AG04450 (cell line): ENCODE results near the gene PLSCR3. TPM values are rescaled to one million over a fixed set of nuclear protein-coding genes. Genes with fewer than 3 reads are reported as not detected.

Experiments
- CTCF ChIA-PET: fragments of 300-600, 350-600 bp; formaldehyde crosslinking; extraction: SDS; loops from one replicate; lab custom pipeline; 2022; ENCODE audit warnings: antibody characterized with exemption, inconsistent platforms; lab: Charles Lee
- POLR2A ChIA-PET: fragments of 350-600 bp; formaldehyde crosslinking; extraction: SDS; loops from one replicate; lab custom pipeline; 2021; ENCODE audit warnings: antibody characterized with exemption, inconsistent platforms; lab: Yijun Ruan, JAX
- DNase-seq: peaks from one replicate; pipeline ENCODE4 v3.0.0-alpha.2; 2011; ENCODE audit warnings: low read depth, low spot score
- H3K27ac ChIP-seq: one replicate; pipeline ENCODE4 v1.5.1; 2012; ENCODE audit warnings: low read depth, low read length, control low read depth
- H3K27me3 ChIP-seq: one replicate; pipeline ENCODE4 v1.6.0; 2012; ENCODE audit warnings: low read length; ENCODE audit not compliant: control insufficient read depth, insufficient read depth
- H3K4me3 ChIP-seq: 2 replicates; pipeline ENCODE4 v1.5.1; 2011; ENCODE audit warnings: mild to moderate bottlenecking, low read depth, low read length, control low read depth
- H3K9me3 ChIP-seq: 2 replicates; pipeline ENCODE4 v1.5.1; 2012; ENCODE audit warnings: low read length; ENCODE audit not compliant: control insufficient read depth, insufficient read depth
- CTCF ChIP-seq: IDR thresholded peaks from 2 replicates; pipeline ENCODE4 v1.5.1; 2011; ENCODE audit warnings: low read depth, low read length, control low read depth, inconsistent platforms
- polyA plus RNA-seq: library from polyadenylated mRNA; depleted of rRNA; stranded (reverse); fragments of >200 nt; gene quantifications from 2 replicates; pipeline ENCODE4 v1.2.3, GENCODE V29; 2011; rRNA removed

The PLSCR3 gene
- polyA plus RNA-seq, 1 experiment = 35.2 TPM

- peaks cover 7% of the 10 kb centered on the region for H3K27me3 ChIP-seq
- ChIA-PET CTCF (interaction anchor here (1.0 kb wide), 1 partner anchor 46 kb away, joined by 3 read pairs; no protein-coding TSS in a partner anchor), POLR2A (interaction anchor here (1.9 kb wide), 1 partner anchor 14 kb away, joined by 5 read pairs; the partner anchor contains the start of gene NEURL4)
- no peaks in the 10 kb centered on the region; the same call in 1 of the 2 replicates for H3K9me3 ChIP-seq
- H3K27ac ChIP-seq = no peak overlapping the region
- no peak for DNase-seq
- H3K4me3 ChIP-seq = no peak overlapping the region
- no peak for TF ChIP-seq CTCF
Measured at GRCh38 chr17:7343250-7343649, 51.1 kb downstream of the PLSCR3 start.

GRCh38 chr17:7341842-7342241, 52.5 kb downstream of the PLSCR3 start:
- no peak for DNase-seq
- no peak overlapping the region for H3K27ac ChIP-seq
- no peaks in the 10 kb centered on the region; the same call in 1 of the 2 replicates for H3K9me3 ChIP-seq
- TF ChIP-seq CTCF = no peak
- ChIA-PET POLR2A (interaction anchor here (1.9 kb wide), 1 partner anchor 12 kb away, joined by 5 read pairs; the partner anchor contains the start of gene NEURL4), CTCF (interaction anchor here (1.1 kb wide), 1 partner anchor 17 kb away, joined by 3 read pairs; no protein-coding TSS in a partner anchor)
- H3K27me3 ChIP-seq = peaks cover 10% of the 10 kb centered on the region
- H3K4me3 ChIP-seq = no peak overlapping the region

- ChIA-PET POLR2A (no interaction called here), CTCF (interaction anchor here (0.6 to 0.9 kb wide), 2 partner anchors 8 to 294 kb away, joined by 3 to 11 read pairs; no protein-coding TSS in a partner anchor)
- Histone ChIP-seq H3K4me3 (no peak overlapping the region), H3K9me3 (no peaks in the 10 kb centered on the region; the same call in 1 of the 2 replicates), H3K27me3 (peaks cover 12% of the 10 kb centered on the region), H3K27ac (no peak overlapping the region)
- TF ChIP-seq CTCF = no peak
- no peak for DNase-seq
Measured at GRCh38 chr17:7340179-7340578, 54.1 kb downstream of the PLSCR3 start.

Other genes starting within 250 kb of the PLSCR3 start
- 1.1 and 1.5 TPM in 2 replicates for gene ASGR1, start 215.2 kb downstream of the PLSCR3 start, polyA plus RNA-seq
- 10.2 and 11.6 TPM in 2 replicates for gene DLG4, start 174.7 kb downstream of the PLSCR3 start, polyA plus RNA-seq
- 217 and 262 TPM in 2 replicates for gene ACADVL, start 174.6 kb downstream of the PLSCR3 start, polyA plus RNA-seq
- gene DVL2, start 160.0 kb downstream of the PLSCR3 start, polyA plus RNA-seq = 5.1 and 8.2 TPM in 2 replicates
- 56.3 and 58.7 TPM in 2 replicates for gene PHF23, start 155.1 kb downstream of the PLSCR3 start, polyA plus RNA-seq
- gene GABARAP, start 152.1 kb downstream of the PLSCR3 start, polyA plus RNA-seq = 929 and 984 TPM in 2 replicates
- 115 and 151 TPM in 2 replicates for gene CTDNEP1, start 142.8 kb downstream of the PLSCR3 start, polyA plus RNA-seq
- 25.9 and 28.0 TPM in 2 replicates for gene ELP5, start 142.3 kb downstream of the PLSCR3 start, polyA plus RNA-seq
- 0.84 and 1.0 TPM in 2 replicates for gene CLDN7, start 132.0 kb downstream of the PLSCR3 start, polyA plus RNA-seq
- gene SLC2A4, start 112.8 kb downstream of the PLSCR3 start, polyA plus RNA-seq = 0.15 and 0.21 TPM in 2 replicates
- 0.02 TPM in 1 of 2 replicates, not detected in the other for gene YBX2, start 99.9 kb downstream of the PLSCR3 start, polyA plus RNA-seq
- gene EIF5A, start 86.9 kb downstream of the PLSCR3 start, polyA plus RNA-seq = 466 and 469 TPM in 2 replicates
- 21.5 and 22.2 TPM in 2 replicates for gene GPS2, start 79.2 kb downstream of the PLSCR3 start, polyA plus RNA-seq
- gene NEURL4, start 65.2 kb downstream of the PLSCR3 start, polyA plus RNA-seq = 7.3 and 9.6 TPM in 2 replicates
- gene ACAP1, start 58.0 kb downstream of the PLSCR3 start, polyA plus RNA-seq = 0.35 and 0.74 TPM in 2 replicates
- 12.1 and 13.8 TPM in 2 replicates for gene KCTD11, start 42.4 kb downstream of the PLSCR3 start, polyA plus RNA-seq
- not detected in 2 replicates for gene TMEM95, start 39.4 kb downstream of the PLSCR3 start, polyA plus RNA-seq
- 0.22 and 0.25 TPM in 2 replicates for gene TNK1, start 13.4 kb downstream of the PLSCR3 start, polyA plus RNA-seq
- 83.8 and 104 TPM in 2 replicates for gene TMEM256, start 9.6 kb upstream of the PLSCR3 start, polyA plus RNA-seq
- 8.9 and 12.4 TPM in 2 replicates for gene NLGN2, start 13.3 kb upstream of the PLSCR3 start, polyA plus RNA-seq
- gene SPEM1, start 25.8 kb upstream of the PLSCR3 start, polyA plus RNA-seq = not detected in 2 replicates
- gene SPEM2, start 31.1 kb upstream of the PLSCR3 start, polyA plus RNA-seq = not detected in 2 replicates
- gene SPEM3, start 34.3 kb upstream of the PLSCR3 start, polyA plus RNA-seq = not detected in 2 replicates
- gene TMEM102, start 40.9 kb upstream of the PLSCR3 start, polyA plus RNA-seq = 1.0 and 1.1 TPM in 2 replicates
- gene FGF11, start 45.0 kb upstream of the PLSCR3 start, polyA plus RNA-seq = 0.58 and 0.63 TPM in 2 replicates
- gene CHRNB1, start 50.5 kb upstream of the PLSCR3 start, polyA plus RNA-seq = 5.3 and 6.3 TPM in 2 replicates
- 18.8 and 22.3 TPM in 2 replicates for gene ZBTB4, start 85.1 kb upstream of the PLSCR3 start, polyA plus RNA-seq
- not detected in 2 replicates for gene SLC35G6, start 86.9 kb upstream of the PLSCR3 start, polyA plus RNA-seq
- 18.4 and 35.0 TPM in 2 replicates for gene POLR2A, start 89.8 kb upstream of the PLSCR3 start, polyA plus RNA-seq
- 26.0 and 27.1 TPM in 2 replicates for gene TNFSF12, start 154.5 kb upstream of the PLSCR3 start, polyA plus RNA-seq
- gene TNFSF13, start 164.2 kb upstream of the PLSCR3 start, polyA plus RNA-seq = 0.83 and 1.0 TPM in 2 replicates
- 67.6 and 73.4 TPM in 2 replicates for gene SENP3, start 167.4 kb upstream of the PLSCR3 start, polyA plus RNA-seq
- gene CD68, start 185.1 kb upstream of the PLSCR3 start, polyA plus RNA-seq = 34.1 and 39.6 TPM in 2 replicates
- 128 and 131 TPM in 2 replicates for gene MPDU1, start 189.3 kb upstream of the PLSCR3 start, polyA plus RNA-seq
- 0.24 and 0.29 TPM in 2 replicates for gene SOX15, start 195.6 kb upstream of the PLSCR3 start, polyA plus RNA-seq
- gene FXR2, start 220.4 kb upstream of the PLSCR3 start, polyA plus RNA-seq = 24.6 and 29.4 TPM in 2 replicates
- 54.1 and 61.5 TPM in 2 replicates for gene SAT2, start 233.3 kb upstream of the PLSCR3 start, polyA plus RNA-seq
- gene SHBG, start 235.6 kb upstream of the PLSCR3 start, polyA plus RNA-seq = 0.35 and 0.50 TPM in 2 replicates